Smooth muscle cell (in vitro differentiated cells): ENCODE data around the gene HNRNPH2. TPM values are rescaled to one million over a fixed set of nuclear protein-coding genes. Genes with fewer than 3 reads are reported as not detected.

Experiments used
- DNase-seq: peaks from one replicate; lab custom pipeline; 2025; ENCODE audit not compliant: unreplicated experiment; lab: John Stamatoyannopoulos, UW
- H2AFZ ChIP-seq: fragments of 200-600 bp; sonication (generic); 2 replicates; pipeline ENCODE4 v1.6.0; 2016; ENCODE audit warnings: antibody characterized with exemption, low read depth, mild to moderate bottlenecking
- H3F3A ChIP-seq: fragments of 200-600 bp; sonication (generic); 2 replicates; pipeline ENCODE4 v1.6.0; 2017; ENCODE audit warnings: antibody characterized with exemption, low read depth
- H3K27ac ChIP-seq: fragments of 200-600 bp; sonication (generic); 2 replicates; pipeline ENCODE4 v1.5.1; 2016; ENCODE audit warnings: low read depth, mild to moderate bottlenecking
- H3K27me3 ChIP-seq: fragments of 200-600 bp; sonication (generic); 2 replicates; pipeline ENCODE4 v1.6.1; 2016; ENCODE audit warnings: low read depth, mild to moderate bottlenecking
- H3K36me3 ChIP-seq: fragments of 200-600 bp; sonication (generic); 2 replicates; pipeline ENCODE4 v1.5.1; 2016; ENCODE audit warnings: low read depth
- H3K4me1 ChIP-seq: fragments of 200-600 bp; sonication (generic); 2 replicates; pipeline ENCODE4 v1.5.1; 2016; ENCODE audit warnings: low read depth
- H3K4me2 ChIP-seq: fragments of 200-600 bp; sonication (generic); 2 replicates; pipeline ENCODE4 v1.6.0; 2016; ENCODE audit warnings: mild to moderate bottlenecking
- H3K4me3 ChIP-seq: fragments of 200-600 bp; sonication (generic); 2 replicates; pipeline ENCODE4 v1.5.1; 2016; ENCODE audit warnings: mild to moderate bottlenecking
- H3K79me2 ChIP-seq: fragments of 200-600 bp; sonication (generic); 2 replicates; pipeline ENCODE4 v1.6.0; 2016; ENCODE audit warnings: low read depth, mild to moderate bottlenecking
- H3K9ac ChIP-seq: fragments of 200-600 bp; sonication (generic); 2 replicates; pipeline ENCODE4 v1.6.0; 2016; ENCODE audit warnings: low read depth
- H3K9me3 ChIP-seq: fragments of 200-600 bp; sonication (generic); replicated peaks from 2 replicates; pipeline ENCODE4 v1.5.1; 2016; ENCODE audit warnings: low read depth
- H4K20me1 ChIP-seq: fragments of 200-600 bp; sonication (generic); 2 replicates; pipeline ENCODE4 v1.6.0; 2016; ENCODE audit warnings: low read depth
- CTCF ChIP-seq: fragments of 200-600 bp; sonication (generic); IDR thresholded peaks from 2 replicates; pipeline ENCODE4 v1.5.1; 2017; ENCODE audit warnings: borderline replicate concordance, mild to moderate bottlenecking, antibody characterized with exemption; ENCODE audit not compliant: insufficient read depth, poor library complexity, severe bottlenecking
- WGBS: methylation state at CpG from one replicate; pipeline ENCODE4 v1.1.7; 2016; ENCODE audit warnings: low lambda C conversion rate; 5-methylcytosine and 5-hydroxymethylcytosine counted together
- polyA plus RNA-seq: library from polyadenylated mRNA; unstranded; fragments of >200 nt; fragmentation: Nextera tagmentation; extraction: Ambion mirVana; gene quantifications from 2 replicates; pipeline ENCODE4 v1.2.1, GENCODE V29; 2016
- total RNA-seq: library from RNA; depleted of rRNA; stranded (reverse); fragments of >200 nt; gene quantifications from 2 replicates; pipeline ENCODE4 v1.2.3, GENCODE V29; 2014

The HNRNPH2 gene
- total and polyA plus RNA-seq, 2 experiments from 2014 or later: 56.4 to 79.9 TPM

GRCh38 chrX:101449279-101449678, 41.3 kb downstream of the HNRNPH2 start:
- Histone ChIP-seq H3K27ac (no peak overlapping the region), H3K79me2 (no peaks in the 10 kb centered on the region), H3K4me2 (no peak overlapping the region), H3K9ac (no peak overlapping the region), H3K27me3 (no peaks in the 10 kb centered on the region), H3K36me3 (no peaks in the 10 kb centered on the region), H3F3A (no peaks in the 10 kb centered on the region), H2AFZ (no peak overlapping the region), H3K4me1 (no peaks in the 10 kb centered on the region), H3K4me3 (no peak overlapping the region), H4K20me1 (no peaks in the 10 kb centered on the region), H3K9me3 (no peaks in the 10 kb centered on the region)
- 96% methylated on average over 1 of the region's 1 CpG for WGBS
- no peak for DNase-seq
- no peak for TF ChIP-seq CTCF

GRCh38 chrX:101450085-101450484, 42.1 kb downstream of the HNRNPH2 start:
- H3K4me2 ChIP-seq: no peak overlapping the region
- H3K4me3 ChIP-seq: no peak overlapping the region
- H2AFZ ChIP-seq: no peak overlapping the region
- H3F3A ChIP-seq: no peaks in the 10 kb centered on the region
- no peak overlapping the region for H3K9ac ChIP-seq
- no peaks in the 10 kb centered on the region for H3K36me3 ChIP-seq
- no peaks in the 10 kb centered on the region for H3K27me3 ChIP-seq
- H3K4me1 ChIP-seq: no peaks in the 10 kb centered on the region
- H3K79me2 ChIP-seq: no peaks in the 10 kb centered on the region
- H3K27ac ChIP-seq: no peak overlapping the region
- no peaks in the 10 kb centered on the region for H4K20me1 ChIP-seq
- 74% methylated on average over 2 of the region's 2 CpGs for WGBS
- no peaks in the 10 kb centered on the region for H3K9me3 ChIP-seq
- no peak for DNase-seq
- no peak for TF ChIP-seq CTCF

GRCh38 chrX:101450961-101451360, 42.9 kb downstream of the HNRNPH2 start:
- H3F3A ChIP-seq: no peaks in the 10 kb centered on the region
- no peaks in the 10 kb centered on the region for H3K36me3 ChIP-seq
- no peaks in the 10 kb centered on the region for H4K20me1 ChIP-seq
- H3K4me1 ChIP-seq: no peaks in the 10 kb centered on the region
- TF ChIP-seq CTCF: no peak
- no peak overlapping the region for H3K27ac ChIP-seq
- H3K4me2 ChIP-seq: no peak overlapping the region
- 47% methylated on average over 2 of the region's 2 CpGs for WGBS
- no peak overlapping the region for H2AFZ ChIP-seq
- no peaks in the 10 kb centered on the region for H3K79me2 ChIP-seq
- no peaks in the 10 kb centered on the region for H3K9me3 ChIP-seq
- no peak overlapping the region for H3K9ac ChIP-seq
- no peak for DNase-seq
- no peak overlapping the region for H3K4me3 ChIP-seq
- no peaks in the 10 kb centered on the region for H3K27me3 ChIP-seq

GRCh38 chrX:101452056-101452455, 44.0 kb downstream of the HNRNPH2 start:
- no peaks in the 10 kb centered on the region for H3K27me3 ChIP-seq
- no peaks in the 10 kb centered on the region for H4K20me1 ChIP-seq
- H3K4me3 ChIP-seq: no peak overlapping the region
- H3K4me2 ChIP-seq: no peak overlapping the region
- no peaks in the 10 kb centered on the region for H3K79me2 ChIP-seq
- H3K4me1 ChIP-seq: no peaks in the 10 kb centered on the region
- no peak overlapping the region for H3K9ac ChIP-seq
- no peaks in the 10 kb centered on the region for H3K9me3 ChIP-seq
- whole genome bisulfite sequencing: 76% methylated on average over 3 of the region's 3 CpGs
- DNase-seq: no peak
- no peaks in the 10 kb centered on the region for H3K36me3 ChIP-seq
- no peak overlapping the region for H2AFZ ChIP-seq
- TF ChIP-seq CTCF: no peak
- H3K27ac ChIP-seq: no peak overlapping the region
- H3F3A ChIP-seq: no peaks in the 10 kb centered on the region
